ENCODE measurements around the gene DGKI.

DNA sequence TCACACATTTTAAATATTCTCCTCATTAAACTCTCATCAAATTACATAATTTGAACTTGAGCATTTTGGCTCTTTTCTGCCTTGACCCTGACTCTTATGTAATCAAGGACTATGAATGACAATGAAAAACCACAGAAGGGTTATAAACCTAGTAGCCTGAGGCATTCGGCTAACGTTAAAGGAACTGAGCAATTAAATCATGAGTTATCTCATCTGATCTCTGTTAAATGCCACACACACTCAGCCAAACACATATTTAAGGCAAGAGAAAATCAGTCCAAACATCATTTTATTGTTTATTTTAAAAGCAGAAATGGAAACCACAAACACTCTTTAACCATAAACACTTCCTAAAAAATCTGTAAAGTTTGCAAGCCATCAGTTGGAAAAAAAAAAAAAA is 204.3 kb downstream of the DGKI start:
- TF ChIP-seq MYC (IDR thresholded peaks at IDR 0.05; ENCODE audit: borderline replicate concordance, low read length) (no peak), HDAC2 (IDR thresholded peaks at IDR 0.05) (no peak), JUNB (IDR thresholded peaks at IDR 0.05) (no peak), CEBPB (IDR thresholded peaks at IDR 0.05) (no peak), RCOR1 (IDR thresholded peaks at IDR 0.05; ENCODE audit: low read depth, low read length) (no peak), POLR2A (IDR thresholded peaks at IDR 0.05; ENCODE audit: low read length) (no peak)
- TF ChIP-seq, protein P1, sequence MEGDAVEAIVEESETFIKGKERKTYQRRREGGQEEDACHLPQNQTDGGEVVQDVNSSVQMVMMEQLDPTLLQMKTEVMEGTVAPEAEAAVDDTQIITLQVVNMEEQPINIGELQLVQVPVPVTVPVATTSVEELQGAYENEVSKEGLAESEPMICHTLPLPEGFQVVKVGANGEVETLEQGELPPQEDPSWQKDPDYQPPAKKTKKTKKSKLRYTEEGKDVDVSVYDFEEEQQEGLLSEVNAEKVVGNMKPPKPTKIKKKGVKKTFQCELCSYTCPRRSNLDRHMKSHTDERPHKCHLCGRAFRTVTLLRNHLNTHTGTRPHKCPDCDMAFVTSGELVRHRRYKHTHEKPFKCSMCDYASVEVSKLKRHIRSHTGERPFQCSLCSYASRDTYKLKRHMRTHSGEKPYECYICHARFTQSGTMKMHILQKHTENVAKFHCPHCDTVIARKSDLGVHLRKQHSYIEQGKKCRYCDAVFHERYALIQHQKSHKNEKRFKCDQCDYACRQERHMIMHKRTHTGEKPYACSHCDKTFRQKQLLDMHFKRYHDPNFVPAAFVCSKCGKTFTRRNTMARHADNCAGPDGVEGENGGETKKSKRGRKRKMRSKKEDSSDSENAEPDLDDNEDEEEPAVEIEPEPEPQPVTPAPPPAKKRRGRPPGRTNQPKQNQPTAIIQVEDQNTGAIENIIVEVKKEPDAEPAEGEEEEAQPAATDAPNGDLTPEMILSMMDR (IDR thresholded peaks at IDR 0.05) = no peak
- TF ChIP-seq, protein P2, sequence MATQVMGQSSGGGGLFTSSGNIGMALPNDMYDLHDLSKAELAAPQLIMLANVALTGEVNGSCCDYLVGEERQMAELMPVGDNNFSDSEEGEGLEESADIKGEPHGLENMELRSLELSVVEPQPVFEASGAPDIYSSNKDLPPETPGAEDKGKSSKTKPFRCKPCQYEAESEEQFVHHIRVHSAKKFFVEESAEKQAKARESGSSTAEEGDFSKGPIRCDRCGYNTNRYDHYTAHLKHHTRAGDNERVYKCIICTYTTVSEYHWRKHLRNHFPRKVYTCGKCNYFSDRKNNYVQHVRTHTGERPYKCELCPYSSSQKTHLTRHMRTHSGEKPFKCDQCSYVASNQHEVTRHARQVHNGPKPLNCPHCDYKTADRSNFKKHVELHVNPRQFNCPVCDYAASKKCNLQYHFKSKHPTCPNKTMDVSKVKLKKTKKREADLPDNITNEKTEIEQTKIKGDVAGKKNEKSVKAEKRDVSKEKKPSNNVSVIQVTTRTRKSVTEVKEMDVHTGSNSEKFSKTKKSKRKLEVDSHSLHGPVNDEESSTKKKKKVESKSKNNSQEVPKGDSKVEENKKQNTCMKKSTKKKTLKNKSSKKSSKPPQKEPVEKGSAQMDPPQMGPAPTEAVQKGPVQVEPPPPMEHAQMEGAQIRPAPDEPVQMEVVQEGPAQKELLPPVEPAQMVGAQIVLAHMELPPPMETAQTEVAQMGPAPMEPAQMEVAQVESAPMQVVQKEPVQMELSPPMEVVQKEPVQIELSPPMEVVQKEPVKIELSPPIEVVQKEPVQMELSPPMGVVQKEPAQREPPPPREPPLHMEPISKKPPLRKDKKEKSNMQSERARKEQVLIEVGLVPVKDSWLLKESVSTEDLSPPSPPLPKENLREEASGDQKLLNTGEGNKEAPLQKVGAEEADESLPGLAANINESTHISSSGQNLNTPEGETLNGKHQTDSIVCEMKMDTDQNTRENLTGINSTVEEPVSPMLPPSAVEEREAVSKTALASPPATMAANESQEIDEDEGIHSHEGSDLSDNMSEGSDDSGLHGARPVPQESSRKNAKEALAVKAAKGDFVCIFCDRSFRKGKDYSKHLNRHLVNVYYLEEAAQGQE (IDR thresholded peaks at IDR 0.05) = no peak
- TF ChIP-seq, protein P3, sequence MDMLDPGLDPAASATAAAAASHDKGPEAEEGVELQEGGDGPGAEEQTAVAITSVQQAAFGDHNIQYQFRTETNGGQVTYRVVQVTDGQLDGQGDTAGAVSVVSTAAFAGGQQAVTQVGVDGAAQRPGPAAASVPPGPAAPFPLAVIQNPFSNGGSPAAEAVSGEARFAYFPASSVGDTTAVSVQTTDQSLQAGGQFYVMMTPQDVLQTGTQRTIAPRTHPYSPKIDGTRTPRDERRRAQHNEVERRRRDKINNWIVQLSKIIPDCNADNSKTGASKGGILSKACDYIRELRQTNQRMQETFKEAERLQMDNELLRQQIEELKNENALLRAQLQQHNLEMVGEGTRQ (IDR thresholded peaks at IDR 0.05) = no peak
